OCI-LY3 (cell line): ENCODE measurements around the gene RHOA.

Experiments used
- CTCF ChIP-seq: fragments of 200-600, 300-600 bp; sonication (generic); IDR thresholded peaks from 2 replicates; pipeline ENCODE4 v1.5.1; 2014; ENCODE audit warnings: antibody characterized with exemption, low read length, low read depth
- EZH2phosphoT487 ChIP-seq: fragments of 200-600 bp; shearing (Covaris generic); IDR thresholded peaks from 2 replicates; pipeline ENCODE4 v1.6.1; 2018; ENCODE audit warnings: antibody characterized with exemption, mixed run types, low read depth

DNA sequence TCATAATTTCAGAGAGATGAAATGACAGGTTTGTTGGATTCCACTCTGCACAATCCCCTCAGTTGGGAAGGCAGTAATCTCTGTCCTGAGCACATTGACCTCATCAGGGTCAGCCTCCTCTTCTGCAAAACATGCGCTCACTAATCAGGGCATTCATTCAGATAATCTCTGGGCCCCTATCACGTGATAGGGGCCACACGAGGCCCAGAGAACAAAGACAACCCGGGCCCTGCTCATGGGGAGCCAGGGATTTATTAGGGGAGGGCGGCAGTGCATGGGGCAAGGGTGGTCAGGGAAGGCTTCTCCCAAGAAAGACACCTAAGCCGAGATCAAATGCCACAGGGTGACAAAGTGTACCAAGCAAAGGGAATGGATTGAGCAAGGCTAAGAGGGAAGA lies 1.6 kb upstream of the RHOA start:
- TF ChIP-seq EZH2phosphoT487 (no peak), CTCF (no peak)
